Right lobe of liver (tissue), 4 donors: Measurements from ENCODE around the gene ZNF827.

ENCODE experiments used
- POLR2A ChIP-seq: fragments of 450-650 bp; IDR thresholded peaks from one replicate; pipeline ENCODE4 v1.6.1; 2017; ENCODE audit warnings: antibody characterized with exemption, mild to moderate bottlenecking
- TF ChIP-seq, protein P1 (sequence below), 4 donors: fragments of 200-600 bp in 3 of 4; fragments of 450-650 bp in 1 of 4; IDR thresholded peaks; one replicate each; pipeline versions ENCODE4 v1.5.1 to v1.8.0; 2016 to 2022; ENCODE audit warnings: antibody characterized with exemption in 4 of 4, mild to moderate bottlenecking in 2 of 4
- donor health status: DM: no; HTN: no; CAD: no.
- donor health status: DM: no; HTN: no; CAD: no.
- donor health status: DM: no; HTN: yes; CAD: no.

DNA sequence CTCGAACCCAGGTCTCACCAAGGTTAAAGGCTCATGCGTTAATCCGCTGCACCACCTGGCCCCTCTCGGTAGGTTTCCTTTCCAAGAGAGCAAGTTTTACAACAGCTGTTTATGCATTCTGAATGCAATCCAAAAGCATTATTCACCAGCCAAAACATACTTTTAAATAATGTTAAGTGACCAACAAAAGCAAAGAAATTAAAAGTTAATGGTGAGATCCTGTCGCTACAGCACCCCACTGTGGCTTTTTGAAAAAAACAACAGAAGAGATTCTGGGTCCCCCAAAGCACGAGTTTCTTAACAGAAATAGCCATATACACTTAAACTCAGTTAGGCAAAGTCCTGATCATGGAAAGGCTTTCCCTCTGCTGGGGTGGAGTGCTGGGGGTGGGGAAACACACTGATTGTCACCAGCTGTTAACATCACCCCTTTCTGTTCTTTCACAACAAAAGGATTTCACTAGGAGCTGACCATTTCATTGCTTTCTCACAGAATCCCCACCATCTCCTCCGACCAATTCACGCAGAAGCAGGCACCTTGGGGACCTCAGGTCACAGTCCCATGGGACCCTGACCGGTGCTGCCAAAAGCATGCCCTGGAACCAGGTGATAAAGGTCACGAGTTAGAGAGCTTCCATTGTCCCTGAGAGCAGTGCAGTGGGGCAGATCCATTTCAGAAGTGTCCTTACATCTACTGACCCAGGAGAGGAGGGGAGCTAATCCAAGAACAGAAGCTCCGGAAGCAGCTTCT, 51.2 kb downstream of the ZNF827 start:
- TF ChIP-seq, protein P1, sequence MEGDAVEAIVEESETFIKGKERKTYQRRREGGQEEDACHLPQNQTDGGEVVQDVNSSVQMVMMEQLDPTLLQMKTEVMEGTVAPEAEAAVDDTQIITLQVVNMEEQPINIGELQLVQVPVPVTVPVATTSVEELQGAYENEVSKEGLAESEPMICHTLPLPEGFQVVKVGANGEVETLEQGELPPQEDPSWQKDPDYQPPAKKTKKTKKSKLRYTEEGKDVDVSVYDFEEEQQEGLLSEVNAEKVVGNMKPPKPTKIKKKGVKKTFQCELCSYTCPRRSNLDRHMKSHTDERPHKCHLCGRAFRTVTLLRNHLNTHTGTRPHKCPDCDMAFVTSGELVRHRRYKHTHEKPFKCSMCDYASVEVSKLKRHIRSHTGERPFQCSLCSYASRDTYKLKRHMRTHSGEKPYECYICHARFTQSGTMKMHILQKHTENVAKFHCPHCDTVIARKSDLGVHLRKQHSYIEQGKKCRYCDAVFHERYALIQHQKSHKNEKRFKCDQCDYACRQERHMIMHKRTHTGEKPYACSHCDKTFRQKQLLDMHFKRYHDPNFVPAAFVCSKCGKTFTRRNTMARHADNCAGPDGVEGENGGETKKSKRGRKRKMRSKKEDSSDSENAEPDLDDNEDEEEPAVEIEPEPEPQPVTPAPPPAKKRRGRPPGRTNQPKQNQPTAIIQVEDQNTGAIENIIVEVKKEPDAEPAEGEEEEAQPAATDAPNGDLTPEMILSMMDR (IDR thresholded peaks at IDR 0.05), result no peak
- TF ChIP-seq POLR2A, result no peak
